ENCODE results near the gene MRRF. TPM values are rescaled to one million over a fixed set of nuclear protein-coding genes. Genes with fewer than 3 reads are reported as not detected.

MRRF gene
- total RNA-seq, 1 donor from 2014 or later: 44.4 TPM

DNA sequence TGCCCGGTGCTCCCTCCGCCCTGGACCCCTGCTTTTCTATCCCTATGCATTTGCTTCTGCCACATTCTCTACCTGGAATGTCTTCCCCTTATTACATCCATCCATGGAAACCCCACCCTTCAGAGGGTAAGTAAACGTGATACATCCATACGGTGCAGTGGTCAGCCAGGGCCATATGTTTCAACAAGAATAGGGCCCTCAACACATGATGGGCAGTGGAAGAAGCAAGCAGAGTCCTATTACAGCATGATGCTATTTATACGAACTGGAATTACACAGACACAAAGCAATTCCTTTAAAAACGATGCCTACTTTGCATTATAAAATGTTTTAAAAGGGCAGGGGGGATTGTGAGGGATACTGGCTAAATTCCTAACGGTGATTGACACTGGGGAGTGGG, 68.0 kb downstream of the MRRF start:
- Mint-ChIP-seq H3K4me3 (no peak overlapping the region), H3K36me3 (no peaks in the 10 kb centered on the region), H3K4me1 (peaks cover 27% of the 10 kb centered on the region), H3K27ac (no peak overlapping the region), H3K27me3 (ENCODE audit: insufficient read depth, low read depth) (peaks cover 4% of the 10 kb centered on the region), H3K9me3 (no peaks in the 10 kb centered on the region)
- Histone ChIP-seq H4K20me1 (ENCODE audit: low read depth) (peaks cover 14% of the 10 kb centered on the region), H3K27me3 (peaks cover 5% of the 10 kb centered on the region), H3K36me3 (no peaks in the 10 kb centered on the region), H3K4me3 (no peak overlapping the region), H3K9ac (no peak overlapping the region), H3F3A (ENCODE audit: low read depth) (peaks cover 8% of the 10 kb centered on the region), H3K4me2 (peak overlapping the region; percentile 6), H2AFZ (replicated peaks) (no peak overlapping the region), H3K9me3 (ENCODE audit: low read depth) (no peaks in the 10 kb centered on the region), H3K4me1 (peaks cover 32% of the 10 kb centered on the region), H3K79me2 (ENCODE audit: low read depth) (no peaks in the 10 kb centered on the region), H3K27ac (no peak overlapping the region)
- DNase-seq (ENCODE audit: low spot score): no peak
- TF ChIP-seq EZH2 (IDR thresholded peaks at IDR 0.05): no peak
- TF ChIP-seq, protein P1, sequence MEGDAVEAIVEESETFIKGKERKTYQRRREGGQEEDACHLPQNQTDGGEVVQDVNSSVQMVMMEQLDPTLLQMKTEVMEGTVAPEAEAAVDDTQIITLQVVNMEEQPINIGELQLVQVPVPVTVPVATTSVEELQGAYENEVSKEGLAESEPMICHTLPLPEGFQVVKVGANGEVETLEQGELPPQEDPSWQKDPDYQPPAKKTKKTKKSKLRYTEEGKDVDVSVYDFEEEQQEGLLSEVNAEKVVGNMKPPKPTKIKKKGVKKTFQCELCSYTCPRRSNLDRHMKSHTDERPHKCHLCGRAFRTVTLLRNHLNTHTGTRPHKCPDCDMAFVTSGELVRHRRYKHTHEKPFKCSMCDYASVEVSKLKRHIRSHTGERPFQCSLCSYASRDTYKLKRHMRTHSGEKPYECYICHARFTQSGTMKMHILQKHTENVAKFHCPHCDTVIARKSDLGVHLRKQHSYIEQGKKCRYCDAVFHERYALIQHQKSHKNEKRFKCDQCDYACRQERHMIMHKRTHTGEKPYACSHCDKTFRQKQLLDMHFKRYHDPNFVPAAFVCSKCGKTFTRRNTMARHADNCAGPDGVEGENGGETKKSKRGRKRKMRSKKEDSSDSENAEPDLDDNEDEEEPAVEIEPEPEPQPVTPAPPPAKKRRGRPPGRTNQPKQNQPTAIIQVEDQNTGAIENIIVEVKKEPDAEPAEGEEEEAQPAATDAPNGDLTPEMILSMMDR (IDR thresholded peaks at IDR 0.05): no peak

DNA sequence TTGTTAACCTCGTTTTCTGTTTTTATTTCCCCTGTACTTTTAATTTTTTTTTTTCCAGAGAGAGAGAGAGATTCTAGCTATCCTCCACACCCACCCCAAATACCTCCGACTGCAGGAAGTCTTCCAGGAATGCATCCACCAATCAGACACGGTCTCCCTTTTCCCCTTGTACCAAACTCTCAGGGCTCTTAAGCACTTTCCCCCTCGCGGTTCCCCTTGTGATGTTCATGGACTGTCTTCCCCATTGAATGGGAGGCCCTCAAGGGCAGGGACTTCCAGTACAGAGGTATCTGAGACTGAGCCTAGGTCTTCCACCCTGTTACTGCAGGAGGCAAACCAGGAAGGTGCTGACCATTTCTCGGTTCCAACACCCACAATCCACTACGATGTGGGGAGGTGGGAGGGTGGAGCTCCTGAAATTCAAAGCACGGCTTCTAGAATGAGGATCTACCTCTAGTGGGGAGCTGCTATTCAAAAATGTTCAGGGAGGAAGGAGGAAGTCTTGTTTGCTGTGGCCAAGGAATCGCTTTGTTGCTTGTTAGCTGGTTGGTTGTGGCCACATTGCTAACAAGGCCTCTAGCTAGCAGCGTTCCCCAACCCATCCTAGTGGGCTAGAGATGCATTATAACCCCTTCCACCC, 68.6 kb downstream of the MRRF start:
- TF ChIP-seq EZH2phosphoT487 (IDR thresholded peaks at IDR 0.05): no peak
- TF ChIP-seq EZH2 (IDR thresholded peaks at IDR 0.05): no peak
- TF ChIP-seq, protein P1 (IDR thresholded peaks at IDR 0.05): no peak
- no peaks in the 10 kb centered on the region for H3K9me3 Mint-ChIP-seq
- no peak overlapping the region for H3K27ac ChIP-seq
- H2AFZ ChIP-seq (replicated peaks): no peak overlapping the region
- peaks cover 4% of the 10 kb centered on the region for H3K27me3 Mint-ChIP-seq (ENCODE audit: insufficient read depth, low read depth)
- H3K9ac ChIP-seq: no peak overlapping the region
- no peaks in the 10 kb centered on the region for H3K36me3 ChIP-seq
- no peak for DNase-seq (ENCODE audit: low spot score)
- no peaks in the 10 kb centered on the region for H3K79me2 ChIP-seq (ENCODE audit: low read depth)
- H4K20me1 ChIP-seq (ENCODE audit: low read depth): peaks cover 14% of the 10 kb centered on the region
- H3K4me1 ChIP-seq: peaks cover 33% of the 10 kb centered on the region
- H3K27ac Mint-ChIP-seq: no peak overlapping the region
- no peaks in the 10 kb centered on the region for H3K9me3 ChIP-seq (ENCODE audit: low read depth)
- no peak overlapping the region for H3K4me3 Mint-ChIP-seq
- no peak overlapping the region for H3K4me3 ChIP-seq
- no peak overlapping the region for H3K4me2 ChIP-seq
- H3K4me1 Mint-ChIP-seq: peaks cover 33% of the 10 kb centered on the region
- H3K36me3 Mint-ChIP-seq: no peaks in the 10 kb centered on the region
- H3K27me3 ChIP-seq: peaks cover 5% of the 10 kb centered on the region
- H3F3A ChIP-seq (ENCODE audit: low read depth): peaks cover 8% of the 10 kb centered on the region

DNA sequence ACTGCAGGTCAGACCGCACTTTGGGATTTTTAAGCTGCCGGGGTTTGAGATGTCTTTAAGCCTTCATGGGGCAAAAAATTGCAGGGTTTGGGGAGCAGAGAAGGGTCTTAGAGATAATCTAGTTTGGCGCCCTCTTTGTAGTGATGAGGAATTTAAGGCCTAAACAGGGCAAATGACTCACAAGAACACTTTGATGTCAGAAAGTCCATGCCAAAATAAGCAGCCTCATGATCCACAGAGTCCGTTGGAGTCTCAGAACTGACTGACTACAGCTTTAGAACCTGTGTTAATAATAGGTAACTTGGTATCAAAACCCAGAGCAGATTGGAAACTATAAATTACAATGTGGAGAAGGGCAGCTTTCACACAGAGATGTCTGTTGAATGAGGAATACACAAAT, 70.2 kb downstream of the MRRF start:
- Mint-ChIP-seq H3K4me1 (peaks cover 32% of the 10 kb centered on the region), H3K4me3 (no peak overlapping the region), H3K27me3 (ENCODE audit: insufficient read depth, low read depth) (peaks cover 7% of the 10 kb centered on the region), H3K27ac (no peak overlapping the region), H3K36me3 (no peaks in the 10 kb centered on the region), H3K9me3 (no peaks in the 10 kb centered on the region)
- DNase-seq (ENCODE audit: low spot score): no peak
- H3K27ac ChIP-seq: no peak overlapping the region
- no peaks in the 10 kb centered on the region for H3K79me2 ChIP-seq (ENCODE audit: low read depth)
- H3F3A ChIP-seq (ENCODE audit: low read depth): peaks cover 8% of the 10 kb centered on the region
- H3K9ac ChIP-seq: no peak overlapping the region
- H3K9me3 ChIP-seq (ENCODE audit: low read depth): no peaks in the 10 kb centered on the region
- H3K27me3 ChIP-seq: peaks cover 5% of the 10 kb centered on the region
- H3K4me2 ChIP-seq: no peak overlapping the region
- H2AFZ ChIP-seq (replicated peaks): no peak overlapping the region
- peaks cover 31% of the 10 kb centered on the region for H3K4me1 ChIP-seq
- H3K36me3 ChIP-seq: no peaks in the 10 kb centered on the region
- H3K4me3 ChIP-seq: no peak overlapping the region
- TF ChIP-seq EZH2phosphoT487 (IDR thresholded peaks at IDR 0.05) (no peak), EZH2 (IDR thresholded peaks at IDR 0.05) (no peak)
- TF ChIP-seq, protein P1 (IDR thresholded peaks at IDR 0.05): no peak
- H4K20me1 ChIP-seq (ENCODE audit: low read depth): peaks cover 7% of the 10 kb centered on the region
